ELF-1 (cell line): Measurements from ENCODE around the gene CTCFL.
"Not testable (repeated sequence)": the region's sequence is repeated elsewhere in the genome, so short reads cannot be mapped to it uniquely, and the experiment has no call there.

Experiments
- DNase-seq: peaks from one replicate; pipeline ENCODE4 v3.0.0-alpha.2; 2016; ENCODE audit warnings: low read depth, low spot score

The CTCFL gene

GRCh38 chr20:57536771-57537724 lies 12.1 kb upstream of the CTCFL start:
- DNase-seq: no peak

GRCh38 chr20:57536120-57536708 lies 11.3 kb upstream of the CTCFL start:
- no peak for DNase-seq

- DNase-seq: no peak
These were observed 10.4 kb upstream of the CTCFL start for GRCh38 chr20:57535297-57535696.

GRCh38 chr20:57532104-57532503 lies 7.2 kb upstream of the CTCFL start:
- no peak for DNase-seq

- no peak for DNase-seq
These were observed 5.5 kb upstream of the CTCFL start for GRCh38 chr20:57530327-57530981.

GRCh38 chr20:57529810-57530209 lies 4.9 kb upstream of the CTCFL start:
- no peak for DNase-seq

GRCh38 chr20:57529160-57529585 lies 4.2 kb upstream of the CTCFL start:
- DNase-seq: no peak

- no peak for DNase-seq
These were observed 3.2 kb upstream of the CTCFL start for GRCh38 chr20:57528148-57528547.

GRCh38 chr20:57527728-57528127 lies 2.8 kb upstream of the CTCFL start:
- DNase-seq: no peak

- no peak for DNase-seq
These were observed 2.0 kb upstream of the CTCFL start for GRCh38 chr20:57526885-57527460.

GRCh38 chr20:57526087-57526884 lies 1.3 kb upstream of the CTCFL start:
- DNase-seq: no peak

- DNase-seq: no peak
These were observed 567 bp upstream of the CTCFL start for GRCh38 chr20:57525328-57526086.

GRCh38 chr20:57523782-57524181 lies 1.2 kb downstream of the CTCFL start:
- no peak for DNase-seq

- DNase-seq: no peak
These were observed 2.4 kb downstream of the CTCFL start for GRCh38 chr20:57522380-57523140.

GRCh38 chr20:57517904-57518303 lies 7.0 kb downstream of the CTCFL start:
- DNase-seq: no peak

GRCh38 chr20:57514273-57514751 lies 10.6 kb downstream of the CTCFL start:
- peak; percentile 77 for DNase-seq

GRCh38 chr20:57513199-57513598 lies 11.7 kb downstream of the CTCFL start:
- DNase-seq: no peak

- no peak for DNase-seq
These were observed 12.5 kb downstream of the CTCFL start for GRCh38 chr20:57512432-57512831.

GRCh38 chr20:57511709-57512108 lies 13.2 kb downstream of the CTCFL start:
- not testable (repeated sequence) for DNase-seq
